Heart left ventricle (tissue), 16 donors: Measurements from ENCODE around the gene LNX1. TPM values are rescaled to one million over a fixed set of nuclear protein-coding genes. Genes with fewer than 3 reads are reported as not detected.
"Not testable (repeated sequence)": the region's sequence is repeated elsewhere in the genome, so short reads cannot be mapped to it uniquely, and the experiment has no call there.

Experiments used
- ATAC-seq, 4 donors: fragments of 200-7000 bp; cut with Tn5 transposase; one replicate each; pipeline ENCODE4 v1.9.1; 2020 to 2022; ENCODE audit warnings: moderate library complexity in 4 of 4, mild to moderate bottlenecking in 3 of 4, moderate number of reproducible peaks in 1 of 4
- DNase-seq, 5 donors: peaks; one replicate each; pipeline ENCODE4 v3.0.0-alpha.2; 2020
- H3K27ac ChIP-seq, 12 donors: fragments of 200-600 bp; sonication (generic) in 4 of 12; one replicate each; pipeline versions ENCODE4 v1.5.0 to v1.8.0; 2016 to 2022; ENCODE audit warnings: mild to moderate bottlenecking in 2 of 12
- H3K27me3 ChIP-seq, 9 donors: fragments of 200-600 bp; sonication (generic) in 2 of 9; one replicate each; pipeline versions ENCODE4 v1.5.1 to v1.8.0; 2016 to 2022; ENCODE audit warnings: mild to moderate bottlenecking in 3 of 9
- H3K36me3 ChIP-seq, 9 donors: fragments of 200-600 bp; sonication (generic) in 2 of 9; one replicate each; pipeline versions ENCODE4 v1.5.0 to v1.8.0; 2018 to 2022; ENCODE audit warnings: mild to moderate bottlenecking in 2 of 9
- H3K4me1 ChIP-seq, 12 donors: fragments of 200-600 bp; sonication (generic) in 4 of 12; one replicate each; pipeline versions ENCODE4 v1.5.0 to v1.8.0; 2016 to 2022; ENCODE audit warnings: mild to moderate bottlenecking in 3 of 12
- H3K4me3 ChIP-seq, 12 donors: fragments of 200-600 bp; sonication (generic) in 4 of 12; one replicate each; pipeline versions ENCODE4 v1.5.0 to v1.8.0; 2017 to 2022; ENCODE audit warnings: mild to moderate bottlenecking in 9 of 12, moderate library complexity in 4 of 12
- H3K9me3 ChIP-seq, 12 donors: fragments of 200-600 bp; sonication (generic) in 4 of 12; one replicate each; pipeline versions ENCODE4 v1.5.0 to v1.8.0; 2016 to 2022; ENCODE audit warnings: mild to moderate bottlenecking in 1 of 12
- POLR2A ChIP-seq, 2 donors: fragments of 450-650 bp; IDR thresholded peaks; one replicate each; pipeline ENCODE4 v1.6.1; 2017; ENCODE audit warnings: antibody characterized with exemption in 2 of 2, mild to moderate bottlenecking in 2 of 2, moderate library complexity in 2 of 2
- WGBS, 4 donors: extraction: QIAGEN DNeasy Blood & Tissue Kit in 2 of 4; methylation state at CpG; one replicate each; pipeline versions ENCODE4 v1.1.5 to v1.1.7; 2013 to 2018; 5-methylcytosine and 5-hydroxymethylcytosine counted together
- intact Hi-C, 10 donors: fragments of 100-400 bp; cut with DNase I; formaldehyde crosslinking; loops; one replicate each; pipeline versions ENCODE4 v1.11.1 to v1.14.2; 2022
- polyA plus RNA-seq, 2 donors: library from polyadenylated mRNA; stranded (reverse); fragments of 200-250 nt; gene quantifications; one replicate each; pipeline ENCODE4 v1.2.3, GENCODE V29; 2013
- total RNA-seq, 9 donors: library from RNA; depleted of rRNA in 2 of 9; stranded (reverse); fragments of >200 nt in 2 of 9; fragmentation: NEBNext Ultra II Directional in 3 of 9; extraction: Animal tissue kit (Norgen Biotek cat#: 25700) in 3 of 9; gene quantifications; one replicate each; pipeline versions ENCODE4 v1.1.0 to v1.2.4, GENCODE V29; 2016 to 2023
- TF ChIP-seq, protein P1 (sequence below), 12 donors: fragments of 200-600 bp; sonication (generic) in 4 of 12; IDR thresholded peaks; one replicate each; pipeline versions ENCODE4 v1.5.0 to v1.8.0; 2018 to 2022; ENCODE audit warnings: antibody characterized with exemption in 12 of 12, mild to moderate bottlenecking in 5 of 12
- donor health status: ischemic (EF 13 %, LVEDD 7.1; RV severe dilation, severe dysfunction).
- donor health status: healthy with polysubstance abuse.
- donor health status: DM: no; HTN: yes; CAD: no.
- donor health status: DM: no; HTN: no; CAD: no.
- donor health status: ischemic (EF 25% LVEDD 6.9; RV normal size, moderate dysfunction).
- donor health status: ischemic (EF 25% LVEDD 5.7; RV mildly dilated, moderate dysfunction).
- donor health status: healthy.
- donor health status: DM: yes; HTN: yes; CAD: no.
- donor health status: ischemic (EF 35%, LVEDD 5.7; RV mildly dilated, moderate dysfunction).
- donor health status: nonischemic (EF 11% LVEDD 7.7; RV severe dilation, severe dysfunction).
- donor health status: DM: yes; HTN: yes; CAD: no.
- donor health status: PGD.
- donor health status: ischemic (EF 29% LVEDD 5.4; RV normal size, mild dysfunction).
- donor health status: nonischemic (EF 23%, LVEDD 6.1; RV moderate dilation, normal function).

Gene LNX1
- total and polyA plus RNA-seq, 11 donors, result 3.4 to 15.7 (median 6.7) TPM

DNA sequence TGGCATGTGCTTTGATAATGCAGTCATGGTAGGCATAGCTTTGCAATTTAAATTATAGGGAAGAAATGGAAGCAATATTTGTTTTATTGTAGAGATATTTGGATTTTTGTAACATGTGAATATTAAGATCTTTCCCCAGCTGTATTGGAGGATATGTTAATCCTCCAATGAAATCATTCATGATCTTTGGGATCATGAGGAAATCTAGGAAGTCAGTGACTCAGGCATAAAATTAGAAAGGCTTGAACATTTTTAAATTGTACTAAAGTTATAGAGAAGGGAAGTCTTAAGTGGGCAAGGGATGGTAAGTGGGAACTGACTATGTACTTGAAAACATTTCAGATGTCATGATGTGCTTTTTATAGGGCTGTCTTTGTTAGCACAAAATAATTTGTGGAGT lies 167.0 kb downstream of the LNX1 start:
- no peak for ATAC-seq

DNA sequence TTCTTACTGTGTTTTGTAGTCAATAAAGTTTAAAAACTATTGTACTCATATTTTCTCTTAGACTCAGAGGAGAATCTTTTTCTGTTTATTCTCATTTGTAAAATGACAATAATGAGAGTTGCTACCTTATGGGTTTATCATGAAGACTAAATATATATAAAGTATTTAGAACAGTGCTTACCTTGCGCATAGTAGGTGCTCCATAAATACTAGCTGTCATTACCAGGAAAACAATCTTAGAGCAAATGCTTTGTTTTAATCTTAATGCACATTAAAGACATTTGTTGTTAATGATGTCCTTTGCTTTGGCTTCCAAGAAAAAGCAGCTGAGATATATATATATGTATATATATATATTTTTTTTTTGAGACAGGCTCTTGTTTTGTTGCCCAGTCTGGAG lies 168.9 kb downstream of the LNX1 start:
- H3K36me3 ChIP-seq, result peaks cover 0 to 32% (median 13%) of the 10 kb centered on the region in 9 donors
- ATAC-seq (no peak), DNase-seq (no peak)
- TF ChIP-seq, protein P1, sequence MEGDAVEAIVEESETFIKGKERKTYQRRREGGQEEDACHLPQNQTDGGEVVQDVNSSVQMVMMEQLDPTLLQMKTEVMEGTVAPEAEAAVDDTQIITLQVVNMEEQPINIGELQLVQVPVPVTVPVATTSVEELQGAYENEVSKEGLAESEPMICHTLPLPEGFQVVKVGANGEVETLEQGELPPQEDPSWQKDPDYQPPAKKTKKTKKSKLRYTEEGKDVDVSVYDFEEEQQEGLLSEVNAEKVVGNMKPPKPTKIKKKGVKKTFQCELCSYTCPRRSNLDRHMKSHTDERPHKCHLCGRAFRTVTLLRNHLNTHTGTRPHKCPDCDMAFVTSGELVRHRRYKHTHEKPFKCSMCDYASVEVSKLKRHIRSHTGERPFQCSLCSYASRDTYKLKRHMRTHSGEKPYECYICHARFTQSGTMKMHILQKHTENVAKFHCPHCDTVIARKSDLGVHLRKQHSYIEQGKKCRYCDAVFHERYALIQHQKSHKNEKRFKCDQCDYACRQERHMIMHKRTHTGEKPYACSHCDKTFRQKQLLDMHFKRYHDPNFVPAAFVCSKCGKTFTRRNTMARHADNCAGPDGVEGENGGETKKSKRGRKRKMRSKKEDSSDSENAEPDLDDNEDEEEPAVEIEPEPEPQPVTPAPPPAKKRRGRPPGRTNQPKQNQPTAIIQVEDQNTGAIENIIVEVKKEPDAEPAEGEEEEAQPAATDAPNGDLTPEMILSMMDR (IDR thresholded peaks at IDR 0.05), result no peak
- no peak for TF ChIP-seq POLR2A (IDR thresholded peaks at IDR 0.05)
- no peak overlapping the region for H3K27ac ChIP-seq
- H3K9me3 ChIP-seq, result no peaks in the 10 kb centered on the region
- no peaks in the 10 kb centered on the region for H3K27me3 ChIP-seq
- intact Hi-C loops, result no loop called here
- peaks cover 0 to 9% (median 3%) of the 10 kb centered on the region in 12 donors for H3K4me1 ChIP-seq
- 95 to 99% (median 97%) methylated on average over 1 of the region's 1 CpG for WGBS, 4 donors
- H3K4me3 ChIP-seq, result no peak overlapping the region

More for the DNA sequence above, 167.0 kb downstream of the LNX1 start:
- Histone ChIP-seq H3K27ac (no peak overlapping the region), H3K4me3 (no peak overlapping the region), H3K36me3 (peaks cover 0 to 45% (median 32%) of the 10 kb centered on the region in 9 donors), H3K27me3 (no peaks in the 10 kb centered on the region), H3K9me3 (no peaks in the 10 kb centered on the region), H3K4me1 (peaks cover 0 to 9% (median 3%) of the 10 kb centered on the region in 12 donors)
- no peak for DNase-seq
- intact Hi-C loops, result no loop called here
- no peak for TF ChIP-seq POLR2A (IDR thresholded peaks at IDR 0.05)
- TF ChIP-seq, protein P1 (IDR thresholded peaks at IDR 0.05), result no peak

DNA sequence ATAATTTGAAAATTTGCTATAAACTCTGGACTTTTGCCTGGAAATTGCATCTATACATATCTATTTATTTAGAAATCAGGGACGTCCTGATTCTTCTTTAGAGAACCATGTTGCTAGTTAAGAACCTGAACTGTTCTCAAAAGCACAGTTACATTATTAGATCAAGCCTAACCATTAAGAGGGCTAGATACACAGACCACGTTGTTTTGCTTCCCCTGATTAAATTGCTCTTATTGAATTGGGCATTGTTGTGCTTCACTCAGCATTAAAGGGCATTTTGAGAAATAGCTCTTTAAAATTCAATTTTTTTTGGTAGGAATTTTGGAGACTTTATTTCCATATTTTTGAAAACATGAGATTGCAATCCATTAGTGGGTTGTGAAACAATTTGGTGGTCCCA lies 169.5 kb downstream of the LNX1 start:
- intact Hi-C loops, result no loop called here
- ATAC-seq (no peak), DNase-seq (no peak)
- H3K36me3 ChIP-seq, result peaks cover 0 to 26% (median 7%) of the 10 kb centered on the region in 9 donors
- peaks cover 0 to 9% (median 3%) of the 10 kb centered on the region in 12 donors for H3K4me1 ChIP-seq
- TF ChIP-seq, protein P1 (IDR thresholded peaks at IDR 0.05), result no peak
- TF ChIP-seq POLR2A (IDR thresholded peaks at IDR 0.05), result no peak
- WGBS, 4 donors, result 85 to 91% (median 90%) methylated on average over 2 of the region's 2 CpGs
- no peaks in the 10 kb centered on the region for H3K27me3 ChIP-seq
- no peaks in the 10 kb centered on the region for H3K9me3 ChIP-seq
- H3K4me3 ChIP-seq, result no peak overlapping the region
- no peak overlapping the region for H3K27ac ChIP-seq

DNA sequence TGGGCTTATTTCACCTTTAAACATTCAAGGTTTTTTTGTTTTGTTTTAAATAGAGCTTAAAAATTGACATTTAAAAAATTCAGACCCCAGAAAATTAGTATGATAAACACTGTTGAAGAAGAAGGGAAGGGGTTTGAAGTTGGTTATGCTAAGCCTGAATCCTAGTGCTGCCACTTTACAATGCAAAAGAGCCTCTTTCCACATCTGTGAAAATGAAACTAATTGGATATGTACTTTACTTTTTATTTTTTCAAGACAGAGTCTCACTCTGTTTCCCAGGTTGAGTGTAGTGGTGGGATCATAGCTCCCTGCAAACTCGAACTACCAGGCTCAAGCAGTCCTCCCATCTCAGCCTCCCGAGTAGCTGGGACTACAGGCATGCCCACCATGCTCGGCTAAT lies 172.1 kb downstream of the LNX1 start:
- 96 to 99% (median 98%) methylated on average over 3 of the region's 3 CpGs for WGBS, 4 donors
- H3K4me1 ChIP-seq, result peaks cover 0 to 12% (median 0%) of the 10 kb centered on the region in 12 donors
- H3K27me3 ChIP-seq, result no peaks in the 10 kb centered on the region
- TF ChIP-seq, protein P1 (IDR thresholded peaks at IDR 0.05), result no peak
- no peak for TF ChIP-seq POLR2A (IDR thresholded peaks at IDR 0.05)
- H3K27ac ChIP-seq, result no peak overlapping the region
- H3K36me3 ChIP-seq, result peaks cover 0 to 27% (median 4%) of the 10 kb centered on the region in 9 donors
- no peak for DNase-seq
- ATAC-seq, result no peak
- intact Hi-C loops, result no loop called here
- no peak overlapping the region for H3K4me3 ChIP-seq
- H3K9me3 ChIP-seq, result no peaks in the 10 kb centered on the region

DNA sequence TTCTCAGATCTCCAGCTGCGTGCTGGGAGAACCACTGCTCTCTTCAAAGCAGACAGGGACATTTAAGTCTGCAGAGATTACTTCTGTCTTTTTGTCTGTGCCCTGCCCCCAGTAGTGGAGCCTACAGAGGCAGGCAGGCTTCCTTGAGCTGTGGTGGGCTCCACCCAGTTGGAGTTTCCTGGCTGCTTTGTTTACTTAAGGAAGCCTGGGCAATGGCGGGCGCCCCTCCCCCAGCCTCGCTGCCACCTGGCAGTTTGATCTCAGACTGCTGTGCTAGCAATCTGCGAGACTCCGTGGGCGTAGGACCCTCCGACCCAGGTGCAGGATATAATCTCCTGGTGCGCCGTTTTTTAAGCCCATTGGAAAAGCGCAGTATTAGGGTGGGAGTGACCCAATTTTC lies 181.8 kb downstream of the LNX1 start:
- intact Hi-C loops, DNase-seq, ATAC-seq, H3K4me3 ChIP-seq, H3K27ac ChIP-seq, H3K27me3 ChIP-seq: not testable (repeated sequence)
- 92 to 100% (median 97%) methylated on average over 7 to 11 of the region's 11 CpGs for WGBS, 4 donors
- peaks cover 0 to 21% (median 3%) of the 10 kb centered on the region in 12 donors for H3K4me1 ChIP-seq
- peaks cover 0 to 17% (median 0%) of the 10 kb centered on the region in 12 donors for H3K9me3 ChIP-seq
- peaks cover 0 to 12% (median 4%) of the 10 kb centered on the region in 9 donors for H3K36me3 ChIP-seq
